ENCODE results near the gene FAF1. TPM values are rescaled to one million over a fixed set of nuclear protein-coding genes. Genes with fewer than 3 reads are reported as not detected.

FAF1 gene
- total and polyA plus RNA-seq, 2 of the 8 experiments (the other 6 are each of a cell fraction or from before 2014, with no cell fraction given) = 10.8 to 65.9 TPM

GRCh38 chr1:50852889-50853288 lies 107.2 kb downstream of the FAF1 start (continued):
- no peak for TF ChIP-seq CHD7 (IDR thresholded peaks at IDR 0.05; ENCODE audit: insufficient replicate concordance, low read length)
- no peak for TF ChIP-seq SRF (IDR thresholded peaks at IDR 0.05; ENCODE audit: low read depth, low read length)
- no peak for TF ChIP-seq PHF8 (conservative IDR thresholded peaks at IDR 0.05; ENCODE audit: low read depth, low read length)
- no peak for TF ChIP-seq CHD2 (IDR thresholded peaks at IDR 0.05; ENCODE audit: low read length)
- TF ChIP-seq SP2 (IDR thresholded peaks at IDR 0.05; ENCODE audit: low read length) = no peak
- TF ChIP-seq GABPA (IDR thresholded peaks at IDR 0.05; ENCODE audit: borderline replicate concordance, insufficient read depth, low read length) = no peak
- TF ChIP-seq SIX5 (IDR thresholded peaks at IDR 0.05; ENCODE audit: low read depth, low read length) = no peak
- TF ChIP-seq JUND (IDR thresholded peaks at IDR 0.05; ENCODE audit: low read length) = no peak
- TF ChIP-seq CBX5 (IDR thresholded peaks at IDR 0.05; ENCODE audit: low read depth, low read length) = no peak
- no peak for TF ChIP-seq CEBPB (IDR thresholded peaks at IDR 0.05; ENCODE audit: low read depth, low read length)
- no peak for TF ChIP-seq ASH2L (IDR thresholded peaks at IDR 0.05; ENCODE audit: low read length)
- no peak for TF ChIP-seq RNF2 (IDR thresholded peaks at IDR 0.05; ENCODE audit: borderline replicate concordance, low read depth, low read length, missing control alignments, poor library complexity, severe bottlenecking)

Measured in H1 (cell line).